Kidney tubule cell (primary cell): ENCODE data around the gene TRIM17.

ENCODE experiments used
- DNase-seq: peaks from one replicate; pipeline ENCODE4 v3.0.0-alpha.2; 2018; ENCODE audit warnings: low spot score

The TRIM17 gene

GRCh38 chr1:228400692-228401454 lies 15.8 kb downstream of the TRIM17 start:
- no peak for DNase-seq

DNA sequence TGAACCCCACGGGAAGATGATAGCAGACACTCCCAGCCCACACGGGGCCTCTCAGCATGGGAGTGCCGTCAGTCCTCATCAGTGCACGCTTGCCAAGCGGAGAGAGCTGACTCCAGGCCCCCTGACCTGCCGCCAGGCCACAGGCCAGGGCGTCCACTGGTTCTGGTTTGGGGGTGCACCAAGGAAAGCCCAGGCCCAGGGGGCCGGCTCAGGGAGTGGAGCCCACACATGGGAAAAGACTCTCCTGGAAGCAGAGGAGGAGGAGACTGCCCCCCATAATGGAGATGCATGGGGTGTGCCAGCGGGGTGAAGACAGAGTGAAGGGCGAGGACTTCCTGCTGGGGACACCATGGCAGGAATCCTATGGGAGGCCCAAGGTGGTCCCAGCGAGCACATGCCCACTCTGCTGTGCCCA lies 16.4 kb downstream of the TRIM17 start:
- DNase-seq: no peak

GRCh38 chr1:228399531-228400236 lies 17.0 kb downstream of the TRIM17 start:
- DNase-seq: no peak

GRCh38 chr1:228398741-228399461 lies 17.8 kb downstream of the TRIM17 start:
- DNase-seq: no peak

DNA sequence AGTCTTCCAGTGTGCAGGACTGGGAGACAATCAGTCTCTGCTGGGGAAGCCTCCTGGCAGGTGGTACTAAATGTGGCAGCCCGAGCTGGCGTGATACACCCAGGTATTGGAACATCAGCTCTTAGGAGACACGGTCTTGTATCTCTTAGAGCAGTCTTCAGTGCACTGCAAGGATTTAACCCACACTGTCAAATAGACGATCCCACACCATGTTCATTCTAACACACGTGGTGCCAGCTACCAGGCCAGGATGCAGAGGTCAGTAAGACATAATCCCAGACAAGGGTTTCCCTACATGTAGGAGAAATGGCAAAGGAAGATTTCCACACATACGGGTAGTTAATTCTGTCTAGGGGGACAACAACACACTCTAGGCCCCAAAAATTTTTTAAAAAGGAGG lies 18.7 kb downstream of the TRIM17 start:
- DNase-seq: no peak

DNA sequence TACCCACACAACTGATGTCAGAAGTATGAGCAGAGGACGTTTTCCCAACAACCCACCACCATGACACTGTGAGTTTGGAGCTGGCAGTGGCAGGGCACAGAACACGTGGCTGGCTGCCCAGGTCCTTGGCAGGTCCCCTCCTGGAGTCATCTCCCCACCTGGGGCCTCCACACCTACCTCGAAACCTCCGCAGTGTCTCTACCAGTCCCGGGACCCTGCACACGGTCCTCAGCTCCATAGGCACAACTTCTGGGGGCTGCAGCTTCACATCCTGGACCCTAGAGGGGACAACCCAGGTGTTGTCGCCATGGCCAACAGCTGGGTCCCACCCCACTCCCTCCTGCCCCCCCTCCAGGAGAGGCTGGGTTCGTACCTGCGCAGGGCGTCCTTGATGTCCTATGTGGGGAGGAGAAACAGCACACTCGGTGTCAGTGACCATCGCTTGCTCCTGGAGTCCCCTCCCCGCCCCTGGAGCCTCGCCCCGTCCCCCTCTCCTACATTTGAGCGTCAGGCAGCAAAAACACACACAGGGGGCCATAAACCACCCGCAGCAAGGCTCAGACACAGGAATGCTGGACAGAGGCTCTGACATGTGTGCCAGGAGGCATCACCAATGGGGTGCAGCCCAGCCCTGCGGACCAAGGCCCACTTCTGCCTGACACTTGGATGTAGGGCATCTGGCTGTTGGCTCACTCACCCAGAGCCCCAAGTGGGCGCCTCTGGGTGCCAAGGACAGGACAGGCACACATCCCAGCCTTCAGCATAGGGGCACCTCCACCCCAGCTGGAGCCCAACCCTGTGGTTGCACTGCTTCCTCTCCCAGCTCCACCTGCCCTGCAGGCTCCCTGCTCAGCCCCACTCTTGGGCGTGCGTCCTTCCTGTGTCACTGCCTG lies 19.6 kb downstream of the TRIM17 start:
- DNase-seq: no peak

DNA sequence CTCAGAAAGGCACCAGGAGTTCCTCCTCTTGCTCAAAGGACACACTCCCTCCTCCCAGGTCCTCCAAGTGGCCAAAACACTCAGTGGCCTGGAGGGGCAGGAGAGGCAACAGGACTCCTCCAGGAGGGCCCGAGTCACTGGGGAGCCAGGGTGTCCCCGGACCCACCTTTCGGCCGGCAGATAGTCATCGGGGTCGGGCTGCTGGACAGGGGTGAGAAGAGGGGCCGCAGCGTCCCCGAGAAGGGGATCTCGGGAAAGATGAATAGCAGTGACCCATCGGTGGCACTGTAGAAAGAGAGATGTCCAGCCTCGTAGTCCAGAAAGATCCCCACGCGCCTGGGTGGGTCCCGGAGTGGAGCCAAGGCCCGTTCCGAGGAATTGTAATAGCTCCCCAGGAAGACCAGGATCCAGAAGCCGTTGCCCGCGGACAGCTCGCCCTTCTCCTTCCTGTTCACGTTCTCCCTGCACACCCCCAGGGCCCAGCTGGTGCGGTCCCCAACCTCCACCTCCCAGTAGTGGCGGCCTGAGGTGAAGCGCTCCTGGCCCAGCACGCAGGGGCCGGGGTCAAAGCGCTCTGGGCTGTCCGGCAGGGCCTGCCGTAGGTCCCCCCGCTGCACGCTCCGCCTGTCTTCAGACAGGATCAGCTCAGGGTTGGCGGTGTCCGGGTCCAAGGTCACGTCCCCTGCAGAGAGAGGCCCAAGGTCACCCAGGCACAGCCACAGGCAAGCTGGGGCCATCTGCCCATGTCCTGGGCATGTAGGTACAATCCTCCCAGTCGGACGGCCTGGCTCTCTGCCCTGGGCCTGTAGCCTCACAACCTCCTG lies 21.9 kb downstream of the TRIM17 start:
- no peak for DNase-seq

DNA sequence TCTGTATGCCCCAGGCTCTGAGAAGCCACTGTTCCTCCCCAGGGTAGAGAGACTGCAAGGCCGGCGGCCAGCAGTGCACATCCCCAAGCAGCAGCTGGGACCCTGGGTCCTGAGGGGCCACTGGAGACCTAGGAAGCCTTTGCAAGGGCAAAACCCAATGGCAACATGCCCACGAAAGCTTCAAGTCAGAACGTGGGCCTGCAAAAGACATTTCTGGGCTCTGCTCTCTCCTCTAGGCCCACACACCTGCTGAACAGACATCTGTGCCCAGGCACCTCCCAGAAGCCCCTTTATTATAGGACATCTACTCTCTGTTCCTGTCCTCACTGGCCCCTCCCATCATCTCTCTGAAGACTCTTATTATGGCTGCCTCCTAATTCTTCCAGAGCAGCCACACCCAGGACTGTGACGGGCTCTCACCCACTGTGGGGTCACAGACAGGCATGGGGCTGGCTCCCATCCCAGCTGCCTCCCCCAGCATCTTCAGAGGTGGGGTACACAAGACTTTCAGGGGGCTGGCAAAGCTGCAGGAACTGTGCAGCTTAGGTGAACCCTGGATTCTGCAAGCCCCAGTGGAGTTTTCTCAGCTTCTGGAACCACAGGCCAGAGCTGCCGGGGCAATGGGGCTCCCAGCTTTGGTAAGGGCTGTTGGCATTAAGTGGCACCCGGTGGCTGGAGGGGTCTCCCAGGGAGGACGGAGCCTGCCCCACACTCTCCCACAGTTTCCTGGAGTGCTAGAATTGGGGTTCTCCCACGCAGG lies 22.7 kb downstream of the TRIM17 start:
- no peak for DNase-seq

- peak; percentile 61 for DNase-seq
Measured at GRCh38 chr1:228393268-228393701, 23.4 kb downstream of the TRIM17 start.

DNA sequence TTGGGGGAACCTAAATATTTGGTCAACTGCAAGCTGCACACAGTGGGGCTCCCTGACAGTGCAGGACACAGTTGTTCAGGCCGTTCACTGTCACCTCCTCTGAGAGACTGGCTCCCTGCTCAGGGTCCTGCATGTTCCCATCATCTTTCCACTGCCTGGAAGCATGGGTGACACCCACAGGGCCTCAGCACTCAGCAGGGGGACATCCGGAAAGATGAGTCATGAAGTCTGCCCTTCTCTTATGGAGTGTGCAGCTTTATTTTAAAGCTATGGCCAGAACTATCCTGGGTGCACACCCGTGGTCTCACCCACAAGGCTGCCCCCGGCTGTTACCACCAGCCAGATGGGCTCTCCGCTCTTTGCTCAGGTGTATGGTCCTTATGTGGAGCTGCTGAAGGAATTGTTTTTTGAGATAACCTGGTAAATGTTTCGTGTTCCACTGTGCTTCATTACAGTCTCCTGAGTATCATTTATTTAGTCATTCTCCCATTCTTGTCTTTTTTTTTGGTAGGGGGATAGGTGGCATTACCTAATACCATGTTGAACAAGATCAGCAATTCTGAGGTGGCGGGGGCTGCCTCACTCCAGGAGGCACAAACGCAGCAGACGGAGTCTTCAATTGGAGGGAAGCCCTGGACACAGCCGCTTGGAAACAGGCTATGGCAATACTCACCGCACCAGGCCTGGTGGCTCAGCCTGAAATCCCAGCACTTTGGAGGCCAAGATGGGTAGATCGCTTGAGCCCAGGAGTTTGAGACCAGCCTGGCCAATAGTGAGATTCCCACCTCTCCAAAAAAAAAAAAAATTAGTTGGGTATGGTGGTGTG lies 24.3 kb downstream of the TRIM17 start:
- no peak for DNase-seq

DNA sequence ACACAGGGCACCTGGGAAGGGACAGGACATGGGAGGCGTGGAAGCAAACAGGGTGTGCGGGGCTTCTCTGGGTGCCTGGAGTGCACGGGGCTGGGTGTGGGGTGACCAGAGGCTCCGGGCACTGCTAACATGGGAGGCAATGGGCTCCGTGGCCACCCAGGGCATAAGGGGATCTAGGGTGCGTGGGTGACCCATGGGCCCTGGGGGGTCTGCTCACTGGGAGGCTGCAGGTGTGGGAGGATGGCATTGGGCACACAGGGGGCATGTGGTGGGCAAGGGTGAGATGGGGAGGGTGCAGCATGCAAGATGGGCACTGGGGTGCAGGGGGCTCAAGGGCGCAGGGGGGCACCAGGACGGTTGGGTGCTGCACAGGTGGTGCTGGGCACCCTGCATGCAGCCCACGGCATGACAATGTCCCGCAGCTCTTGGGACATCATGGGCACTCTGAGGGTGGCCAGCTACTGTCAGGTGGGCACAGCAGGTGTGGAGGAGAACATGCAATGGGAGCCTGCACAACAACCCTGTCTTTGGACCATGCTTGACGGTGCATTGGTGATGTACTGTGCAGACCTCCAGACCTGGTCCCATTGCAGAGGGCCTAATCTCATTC lies 25.1 kb downstream of the TRIM17 start:
- no peak for DNase-seq

- no peak for DNase-seq
Measured at GRCh38 chr1:228390649-228391048, 26.0 kb downstream of the TRIM17 start.

DNA sequence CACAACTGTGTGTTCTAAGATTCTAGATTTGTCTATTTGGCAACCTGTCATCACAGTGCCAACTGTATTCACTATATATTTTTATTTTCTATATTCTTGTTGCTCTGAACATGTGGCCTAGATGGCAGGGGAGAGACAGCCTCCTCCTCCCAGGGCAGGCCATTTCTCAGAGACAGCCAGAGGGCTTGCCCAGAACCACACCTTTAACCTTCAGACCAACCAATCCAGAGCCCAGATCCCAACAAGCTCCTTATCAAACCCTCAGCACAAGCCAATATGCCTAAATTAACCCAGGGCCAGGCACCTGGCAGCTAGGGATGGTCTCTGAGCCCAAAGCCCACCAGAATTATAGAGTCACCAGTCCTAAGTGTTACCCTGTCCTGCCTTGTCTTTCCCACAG lies 29.3 kb downstream of the TRIM17 start:
- no peak for DNase-seq

- DNase-seq: no peak
Measured at GRCh38 chr1:228385232-228385631, 31.4 kb downstream of the TRIM17 start.

DNA sequence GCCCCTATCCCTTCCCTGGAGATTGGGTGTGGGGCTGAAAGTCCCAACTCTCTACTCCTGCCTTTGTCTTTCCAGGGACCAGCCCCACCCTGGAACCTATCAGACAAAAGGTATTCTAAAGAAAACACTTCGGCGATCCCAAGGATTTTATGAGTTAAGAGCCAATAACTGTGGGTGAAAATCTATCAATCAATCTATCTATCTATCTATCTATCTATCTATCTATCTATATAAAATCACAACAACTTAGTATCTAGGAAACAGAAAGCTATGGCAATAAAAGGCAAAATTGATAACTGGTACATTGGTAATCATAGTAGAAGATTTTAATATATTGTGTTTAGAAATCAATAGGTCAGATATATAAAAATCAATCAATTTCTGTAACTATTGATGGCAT lies 32.9 kb downstream of the TRIM17 start:
- no peak for DNase-seq

GRCh38 chr1:228381356-228381755 lies 35.3 kb downstream of the TRIM17 start:
- DNase-seq: no peak

- DNase-seq: no peak
Measured at GRCh38 chr1:228379666-228380065, 37.0 kb downstream of the TRIM17 start.

DNA sequence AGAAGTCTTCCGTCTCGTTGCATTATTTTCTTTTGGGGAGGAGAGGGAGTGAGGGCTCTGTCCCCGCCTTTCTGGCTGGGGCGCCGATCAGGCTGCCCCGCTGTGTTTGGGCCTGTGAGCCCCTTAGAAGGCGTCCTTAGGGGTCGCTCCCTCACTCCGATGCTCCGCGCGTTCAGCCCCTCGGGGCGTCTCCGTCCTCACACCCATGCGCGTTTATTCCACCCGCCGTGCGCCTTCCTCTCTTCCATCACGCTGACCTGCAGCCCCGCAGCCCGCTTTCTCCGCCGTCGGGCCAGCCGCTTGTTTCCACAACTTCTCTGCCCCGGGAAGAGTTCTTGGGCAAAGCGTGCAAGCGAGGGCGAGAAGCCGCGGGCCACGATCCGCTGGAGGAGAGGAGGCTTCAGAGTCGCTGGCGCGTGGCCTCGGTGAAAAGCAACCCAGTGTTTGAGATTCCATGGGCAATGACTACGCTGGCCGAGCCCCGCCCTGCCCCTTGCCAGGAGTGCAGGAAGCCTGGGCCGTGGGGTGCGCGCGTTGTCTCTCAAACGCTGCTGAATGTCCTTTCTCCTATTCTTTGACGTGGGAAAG lies 37.7 kb downstream of the TRIM17 start:
- peak; percentile 71 for DNase-seq
